HAP-1 (cell line): Measurements from ENCODE around the gene FARSB.
"Not testable (repeated sequence)": the region's sequence is repeated elsewhere in the genome, so short reads cannot be mapped to it uniquely, and the experiment has no call there.

ENCODE experiments used
- DNase-seq, 2 experiments: peaks; one replicate each; pipeline ENCODE4 v3.0.0-alpha.2; 2016 to 2020; ENCODE audit warnings: low spot score in 2 of 2
- H3K27me3 ChIP-seq: fragments of 250-450 bp; sonication (Bioruptor Pico); 2 replicates; pipeline ENCODE4 v1.5.1; 2020; ENCODE audit warnings: low read depth, mild to moderate bottlenecking, moderate library complexity
- H3K36me3 ChIP-seq: fragments of 250-450 bp; sonication (Bioruptor Pico); replicated peaks from 2 replicates; pipeline ENCODE4 v1.5.1; 2020; ENCODE audit warnings: mild to moderate bottlenecking
- H3K4me1 ChIP-seq: fragments of 250-450 bp; sonication (Bioruptor Pico); 2 replicates; pipeline ENCODE4 v1.5.1; 2020; ENCODE audit warnings: mild to moderate bottlenecking
- H3K4me3 ChIP-seq: fragments of 250-450 bp; sonication (Bioruptor Pico); 2 replicates; pipeline ENCODE4 v1.5.1; 2020; ENCODE audit warnings: mild to moderate bottlenecking, moderate library complexity
- H3K9me3 ChIP-seq: fragments of 250-450 bp; sonication (Bioruptor Pico); 2 replicates; pipeline ENCODE4 v1.5.1; 2020; ENCODE audit warnings: mild to moderate bottlenecking, moderate library complexity
- in situ Hi-C: fragments of 300-500 bp; cut with MboI; formaldehyde crosslinking; loops from 3 replicates; pipeline ENCODE4 v1.14.3; 2020; ENCODE audit warnings: low sequenced_read_pairs, inconsistent platforms, mixed read lengths

The FARSB gene

DNA sequence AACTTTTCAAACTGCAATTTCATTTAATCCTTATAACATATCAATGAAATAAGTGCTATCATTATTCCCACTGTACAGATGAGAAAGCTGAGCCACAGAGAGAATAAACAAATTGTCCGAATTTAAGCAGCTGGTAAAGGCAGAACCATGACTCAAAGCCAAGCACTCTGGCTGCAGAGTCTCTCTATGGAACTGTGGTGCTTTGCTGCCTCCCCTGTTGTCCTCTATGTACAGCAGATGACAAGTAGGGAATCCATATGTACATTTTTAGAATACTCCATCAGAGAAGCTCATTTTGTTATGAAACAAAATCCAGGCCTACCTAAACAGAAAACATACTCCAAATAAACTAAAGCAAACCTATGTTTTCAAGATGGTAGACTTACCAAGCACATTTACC lies 45.1 kb downstream of the FARSB start:
- no peak overlapping the region for H3K4me3 ChIP-seq
- H3K9me3 ChIP-seq = no peaks in the 10 kb centered on the region
- H3K4me1 ChIP-seq = no peaks in the 10 kb centered on the region
- DNase-seq = no peak
- no peaks in the 10 kb centered on the region for H3K27me3 ChIP-seq
- H3K36me3 ChIP-seq = peaks cover 53% of the 10 kb centered on the region
- in situ Hi-C loops = no loop called here

DNA sequence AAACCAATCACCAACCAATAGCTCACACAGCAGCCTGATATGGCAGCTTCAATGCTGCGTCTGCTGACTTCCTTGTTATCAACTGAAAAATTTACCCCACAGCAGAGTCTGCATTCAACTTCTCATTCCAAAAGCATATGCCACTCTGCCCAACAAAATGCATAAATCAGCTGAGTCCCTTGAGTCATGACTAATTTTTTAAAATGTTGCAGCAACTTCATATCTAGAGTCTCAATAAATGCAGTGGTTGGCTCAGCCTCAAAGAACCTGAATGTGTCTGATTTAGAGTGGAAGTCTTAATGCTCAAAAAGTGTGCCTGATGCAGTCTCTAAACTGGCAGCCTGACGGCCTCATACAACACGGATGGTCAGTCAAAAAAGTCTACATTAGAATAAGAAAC lies 46.5 kb downstream of the FARSB start:
- no peak for DNase-seq
- Histone ChIP-seq H3K9me3 (no peaks in the 10 kb centered on the region), H3K27me3 (no peaks in the 10 kb centered on the region), H3K4me1 (no peaks in the 10 kb centered on the region), H3K36me3 (peaks cover 45% of the 10 kb centered on the region), H3K4me3 (no peak overlapping the region)
- in situ Hi-C loops = no loop called here

DNA sequence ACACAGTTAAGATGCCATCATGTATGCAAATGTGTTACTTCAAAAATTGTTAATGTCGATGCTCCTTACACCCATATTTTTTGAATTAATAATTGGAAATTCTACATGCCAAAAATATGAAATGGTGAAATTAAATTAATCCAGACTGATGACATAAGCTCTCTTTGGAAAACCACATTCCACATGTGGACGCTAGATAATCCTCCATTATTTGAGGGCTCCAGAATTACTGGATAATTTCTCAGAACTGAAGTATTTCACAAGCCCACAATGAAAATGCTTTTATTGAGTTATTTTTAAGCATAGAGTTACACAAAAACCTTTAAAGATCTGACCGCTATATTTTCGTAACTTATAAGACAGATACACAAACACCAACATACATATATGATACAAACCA lies 47.8 kb downstream of the FARSB start:
- H3K4me3 ChIP-seq = no peak overlapping the region
- no peaks in the 10 kb centered on the region for H3K9me3 ChIP-seq
- H3K4me1 ChIP-seq = no peaks in the 10 kb centered on the region
- no peaks in the 10 kb centered on the region for H3K27me3 ChIP-seq
- in situ Hi-C loops = no loop called here
- no peak for DNase-seq
- peaks cover 37% of the 10 kb centered on the region for H3K36me3 ChIP-seq

DNA sequence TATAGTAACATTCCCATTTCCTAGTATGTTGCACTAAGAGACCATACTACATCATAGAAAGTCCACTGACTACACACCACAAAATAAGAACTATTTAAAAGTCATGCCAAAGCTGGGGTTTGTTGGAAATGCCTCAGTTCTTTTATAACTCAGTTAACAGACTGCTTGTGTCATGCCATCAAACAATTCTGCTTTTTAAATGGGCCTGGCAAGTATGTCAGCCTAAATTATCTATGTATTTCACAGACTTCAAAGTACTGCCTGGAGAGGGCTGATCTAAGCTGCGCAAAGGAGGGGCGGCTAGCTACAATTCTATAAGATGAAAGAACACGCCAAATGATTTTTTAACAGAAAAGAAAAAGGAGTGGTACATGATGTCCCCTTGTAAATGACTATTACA lies 49.6 kb downstream of the FARSB start:
- Histone ChIP-seq H3K4me1 (no peaks in the 10 kb centered on the region), H3K27me3 (no peaks in the 10 kb centered on the region), H3K36me3 (peaks cover 22% of the 10 kb centered on the region), H3K9me3 (no peaks in the 10 kb centered on the region), H3K4me3 (no peak overlapping the region)
- DNase-seq = no peak
- in situ Hi-C loops = no loop called here

DNA sequence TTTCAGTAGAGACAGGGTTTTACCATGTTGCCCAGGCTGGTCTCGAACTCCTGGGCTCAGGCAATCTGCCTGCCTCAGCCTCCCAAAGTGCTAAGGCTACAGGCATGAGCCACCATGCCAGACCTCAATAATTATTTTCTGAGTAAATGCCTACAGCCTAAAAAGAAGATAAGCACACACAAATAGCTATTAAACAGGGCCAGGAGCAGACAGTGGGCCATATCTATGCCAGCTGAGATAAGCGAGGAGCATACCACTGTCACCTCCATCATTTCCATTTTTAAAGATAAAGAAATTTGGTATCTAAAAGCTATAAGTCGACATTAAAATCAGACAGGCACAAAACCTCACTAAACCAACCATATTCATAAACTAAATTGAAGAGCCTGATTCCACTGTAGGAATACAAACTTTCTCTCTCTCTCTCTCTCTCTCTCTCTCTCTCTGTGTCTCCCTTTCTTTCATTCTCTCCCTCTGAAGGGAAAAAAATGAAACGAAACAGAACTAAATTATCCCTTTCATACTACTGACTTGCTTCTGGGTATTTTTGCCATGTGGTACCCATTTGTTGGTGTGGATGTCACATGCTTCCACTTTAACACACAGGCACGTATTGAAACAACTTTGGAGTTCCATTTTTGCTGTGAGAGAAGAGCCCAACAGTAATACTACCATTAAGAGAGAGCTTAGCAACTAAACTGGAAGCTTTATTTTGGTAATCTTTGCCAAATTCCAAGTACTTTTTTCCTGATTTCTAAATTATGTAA lies 51.0 kb downstream of the FARSB start:
- H3K9me3 ChIP-seq = no peaks in the 10 kb centered on the region
- no peaks in the 10 kb centered on the region for H3K27me3 ChIP-seq
- H3K36me3 ChIP-seq = peaks cover 29% of the 10 kb centered on the region
- no peak for DNase-seq
- in situ Hi-C loops = no loop called here
- H3K4me1 ChIP-seq = no peaks in the 10 kb centered on the region
- H3K4me3 ChIP-seq = no peak overlapping the region

DNA sequence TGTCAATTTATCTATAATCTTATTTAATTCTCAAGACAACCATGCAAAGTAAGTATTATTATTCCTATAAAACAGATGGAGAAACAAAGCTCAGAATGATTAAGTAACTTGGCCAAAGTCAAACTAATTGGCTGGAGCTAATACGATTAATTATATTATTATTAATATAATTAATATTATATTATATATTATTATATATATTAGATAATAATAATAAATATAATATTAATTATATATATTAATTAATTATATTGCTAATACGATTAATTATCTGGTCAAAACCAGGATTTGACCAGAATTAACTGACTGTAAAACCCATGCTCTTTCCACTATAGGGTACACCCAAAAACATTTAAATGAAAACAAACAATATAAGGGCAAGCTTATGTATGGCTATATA lies 52.4 kb downstream of the FARSB start:
- Histone ChIP-seq H3K36me3 (peaks cover 29% of the 10 kb centered on the region), H3K9me3 (no peaks in the 10 kb centered on the region), H3K4me3 (no peak overlapping the region), H3K27me3 (no peaks in the 10 kb centered on the region), H3K4me1 (no peaks in the 10 kb centered on the region)
- DNase-seq = no peak
- in situ Hi-C loops = no loop called here

DNA sequence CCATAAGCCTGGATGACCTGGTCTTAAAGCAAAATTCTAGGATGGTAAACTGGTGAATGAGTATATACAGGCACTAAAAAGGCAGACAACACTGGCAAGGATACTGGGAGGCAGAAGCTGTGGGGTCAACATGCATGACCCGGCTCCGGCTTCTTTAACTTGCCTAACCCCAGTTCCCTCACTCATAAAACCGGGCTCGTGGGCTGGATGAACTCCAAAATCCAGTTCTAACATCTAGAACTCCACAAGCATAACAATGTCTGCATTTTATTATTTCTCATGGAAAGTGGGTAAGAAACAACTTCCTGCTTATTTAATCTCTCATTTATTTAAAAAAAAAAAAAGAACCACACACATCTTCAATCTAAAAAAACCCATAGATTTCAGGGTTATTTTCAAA lies 57.3 kb downstream of the FARSB start:
- Histone ChIP-seq H3K4me3 (no peak overlapping the region), H3K4me1 (no peaks in the 10 kb centered on the region), H3K36me3 (peaks cover 52% of the 10 kb centered on the region), H3K9me3 (no peaks in the 10 kb centered on the region), H3K27me3 (no peaks in the 10 kb centered on the region)
- in situ Hi-C loops = no loop called here
- DNase-seq = no peak

DNA sequence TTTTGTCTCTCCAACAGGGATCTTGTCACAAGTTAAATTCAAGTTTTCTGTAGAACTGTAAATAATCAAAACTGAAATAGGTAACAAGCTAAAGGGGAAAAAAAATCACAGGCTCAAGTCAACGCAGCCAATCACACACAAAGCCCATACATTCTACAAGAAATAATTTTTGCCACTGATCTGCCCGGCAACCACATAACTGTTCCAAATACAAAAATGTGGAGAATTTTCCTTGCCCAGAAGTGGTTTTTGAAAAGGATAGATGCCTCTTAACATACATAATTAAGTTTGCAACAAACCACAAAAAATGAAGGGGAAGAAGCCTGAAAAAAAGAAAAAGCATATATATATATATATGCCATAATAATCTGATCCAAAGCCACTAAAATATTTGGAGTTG lies 60.3 kb downstream of the FARSB start:
- DNase-seq = no peak
- H3K4me1 ChIP-seq = no peaks in the 10 kb centered on the region
- in situ Hi-C loops = no loop called here
- no peaks in the 10 kb centered on the region for H3K27me3 ChIP-seq
- H3K9me3 ChIP-seq = no peaks in the 10 kb centered on the region
- H3K4me3 ChIP-seq = no peak overlapping the region
- peaks cover 74% of the 10 kb centered on the region for H3K36me3 ChIP-seq

DNA sequence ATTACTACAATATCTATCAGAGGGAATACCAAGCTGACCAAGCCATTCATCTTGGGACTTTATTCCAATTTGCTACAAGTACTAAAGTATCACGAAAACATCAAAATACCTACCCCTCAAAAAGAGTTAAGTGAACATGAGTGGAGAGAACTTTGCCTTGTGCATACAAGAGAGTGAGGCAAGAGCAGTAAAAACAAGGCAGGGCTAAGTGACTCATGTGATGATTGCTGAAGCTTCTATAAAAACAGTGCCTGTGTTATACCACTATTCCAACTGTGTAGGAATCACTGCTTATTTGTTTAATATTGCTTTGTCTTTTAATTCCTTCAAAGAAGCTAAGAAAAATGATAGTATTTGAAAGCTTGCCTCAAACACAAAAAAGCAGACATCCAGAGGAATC lies 61.2 kb downstream of the FARSB start:
- no peaks in the 10 kb centered on the region for H3K4me1 ChIP-seq
- peaks cover 69% of the 10 kb centered on the region for H3K36me3 ChIP-seq
- no peaks in the 10 kb centered on the region for H3K27me3 ChIP-seq
- H3K4me3 ChIP-seq = no peak overlapping the region
- no peak for DNase-seq
- in situ Hi-C loops = no loop called here
- no peaks in the 10 kb centered on the region for H3K9me3 ChIP-seq

DNA sequence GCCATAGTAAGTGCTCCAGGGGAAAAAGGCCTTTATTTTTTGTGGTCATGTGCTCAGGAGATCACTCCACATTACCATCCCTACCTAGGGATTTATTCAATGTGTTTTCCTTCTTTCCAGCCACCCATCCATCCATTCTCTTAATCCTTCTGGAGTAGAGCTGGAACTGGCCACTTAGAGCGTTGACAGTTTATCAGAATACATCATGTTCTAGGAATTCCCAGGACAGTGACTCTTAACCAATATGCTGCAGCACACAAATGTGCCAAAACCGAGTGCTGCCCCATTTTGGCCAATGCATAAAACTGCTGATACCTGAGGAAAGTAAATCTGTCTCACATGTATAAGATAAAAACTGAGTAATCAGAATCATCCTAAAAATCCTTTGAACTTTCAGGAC lies 63.7 kb downstream of the FARSB start:
- H3K4me3 ChIP-seq = no peak overlapping the region
- H3K9me3 ChIP-seq = no peaks in the 10 kb centered on the region
- DNase-seq = no peak
- H3K36me3 ChIP-seq = peaks cover 50% of the 10 kb centered on the region
- no peaks in the 10 kb centered on the region for H3K4me1 ChIP-seq
- H3K27me3 ChIP-seq = no peaks in the 10 kb centered on the region
- in situ Hi-C loops = no loop called here

DNA sequence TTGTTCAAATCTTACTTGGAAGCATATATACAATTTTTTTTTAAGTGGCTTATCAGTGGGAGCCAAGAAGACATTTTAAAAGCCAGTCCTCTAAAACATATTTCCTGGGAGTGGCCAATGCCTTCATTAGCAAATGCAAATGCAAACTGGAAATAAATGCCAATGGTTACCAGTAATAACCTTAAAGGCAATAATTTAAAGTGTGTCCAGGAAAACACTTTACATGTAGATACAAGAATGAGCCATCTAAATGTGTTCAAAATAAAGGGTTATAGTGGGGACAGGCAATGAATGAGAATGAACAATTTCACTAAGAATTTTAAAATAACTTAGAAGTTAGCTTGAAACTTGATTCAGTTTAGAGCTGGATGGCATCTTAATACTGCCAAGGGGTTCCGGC lies 64.2 kb downstream of the FARSB start:
- Histone ChIP-seq H3K4me1 (no peaks in the 10 kb centered on the region), H3K9me3 (no peaks in the 10 kb centered on the region), H3K4me3 (no peak overlapping the region), H3K27me3 (no peaks in the 10 kb centered on the region), H3K36me3 (peaks cover 50% of the 10 kb centered on the region)
- in situ Hi-C loops = no loop called here
- DNase-seq = no peak

DNA sequence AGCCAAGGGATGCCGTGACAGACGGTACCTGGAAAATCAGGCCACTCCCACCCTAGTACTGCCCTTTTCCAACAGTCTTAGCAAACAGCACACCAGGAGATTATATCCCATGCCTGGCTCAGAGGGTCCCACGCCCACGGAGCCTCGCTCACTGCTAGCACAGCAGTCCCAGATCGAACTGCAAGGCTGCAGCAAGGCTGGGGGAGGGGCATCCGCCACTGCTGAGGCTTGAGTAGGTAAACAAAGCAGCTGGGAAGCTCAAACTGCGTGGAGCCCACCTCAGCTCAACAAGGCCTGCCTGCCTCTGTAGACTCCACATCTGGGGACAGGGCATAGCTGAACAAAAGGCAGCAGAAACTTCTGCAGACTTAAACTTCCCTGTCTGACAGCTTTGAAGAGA lies 71.3 kb downstream of the FARSB start:
- DNase-seq, H3K4me1 ChIP-seq, H3K9me3 ChIP-seq, H3K27me3 ChIP-seq, H3K4me3 ChIP-seq, in situ Hi-C loops: not testable (repeated sequence)
- peaks cover 16% of the 10 kb centered on the region; the same call in 1 of the 2 replicates for H3K36me3 ChIP-seq

DNA sequence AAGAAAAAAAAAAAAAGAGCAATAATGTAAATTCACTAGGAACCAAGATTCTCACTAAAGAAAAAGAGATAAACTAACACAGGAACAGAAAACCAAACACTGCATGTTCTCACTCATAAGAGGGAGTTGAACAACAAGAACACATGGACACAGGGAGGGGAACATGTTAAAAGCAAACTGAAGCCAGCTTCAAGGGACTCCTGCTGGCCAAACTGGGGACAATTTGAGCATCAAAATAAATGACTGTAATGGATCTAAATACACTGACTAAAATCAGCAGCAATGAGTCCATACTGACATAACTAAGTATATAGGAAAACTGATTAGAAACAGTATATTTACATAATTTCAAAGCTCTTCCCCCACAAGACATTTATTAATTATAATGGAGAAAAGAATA lies 73.0 kb downstream of the FARSB start:
- no peaks in the 10 kb centered on the region for H3K9me3 ChIP-seq
- H3K4me3 ChIP-seq = no peak overlapping the region
- in situ Hi-C loops = no loop called here
- no peaks in the 10 kb centered on the region for H3K27me3 ChIP-seq
- no peaks in the 10 kb centered on the region for H3K4me1 ChIP-seq
- H3K36me3 ChIP-seq = peaks cover 15% of the 10 kb centered on the region; the same call in 1 of the 2 replicates
- DNase-seq = no peak

DNA sequence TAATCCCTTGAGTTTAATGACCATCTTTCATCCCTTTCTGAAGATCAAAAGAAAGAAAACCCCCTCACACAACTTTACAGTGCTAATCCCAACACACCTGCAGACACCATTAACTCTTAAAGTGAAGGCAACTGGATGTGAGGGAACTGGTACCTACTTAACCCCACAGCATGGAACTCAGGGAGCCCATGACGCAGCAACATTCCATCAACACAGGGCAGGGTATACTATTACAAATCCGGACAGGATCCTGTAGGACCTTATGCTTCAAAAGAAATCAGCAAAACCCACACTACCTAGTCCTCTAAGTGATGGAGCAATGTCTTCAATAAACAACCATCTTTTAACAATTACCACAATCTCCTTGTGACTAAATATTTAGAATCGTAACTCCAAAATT lies 78.6 kb downstream of the FARSB start:
- Histone ChIP-seq H3K27me3 (no peaks in the 10 kb centered on the region), H3K9me3 (no peaks in the 10 kb centered on the region), H3K4me3 (no peak overlapping the region), H3K4me1 (no peaks in the 10 kb centered on the region), H3K36me3 (peaks cover 12% of the 10 kb centered on the region; the same call in 1 of the 2 replicates)
- DNase-seq = no peak
- in situ Hi-C loops = no loop called here
